Measurements from ENCODE around the gene SERPINE1. TPM values are rescaled to one million over a fixed set of nuclear protein-coding genes. Genes with fewer than 3 reads are reported as not detected.

Gene SERPINE1
- total and polyA plus RNA-seq, 2 of the 13 experiments (the other 11 are each of a cell fraction or from before 2014, with no cell fraction given) = 21.2 to 1,576 TPM

DNA sequence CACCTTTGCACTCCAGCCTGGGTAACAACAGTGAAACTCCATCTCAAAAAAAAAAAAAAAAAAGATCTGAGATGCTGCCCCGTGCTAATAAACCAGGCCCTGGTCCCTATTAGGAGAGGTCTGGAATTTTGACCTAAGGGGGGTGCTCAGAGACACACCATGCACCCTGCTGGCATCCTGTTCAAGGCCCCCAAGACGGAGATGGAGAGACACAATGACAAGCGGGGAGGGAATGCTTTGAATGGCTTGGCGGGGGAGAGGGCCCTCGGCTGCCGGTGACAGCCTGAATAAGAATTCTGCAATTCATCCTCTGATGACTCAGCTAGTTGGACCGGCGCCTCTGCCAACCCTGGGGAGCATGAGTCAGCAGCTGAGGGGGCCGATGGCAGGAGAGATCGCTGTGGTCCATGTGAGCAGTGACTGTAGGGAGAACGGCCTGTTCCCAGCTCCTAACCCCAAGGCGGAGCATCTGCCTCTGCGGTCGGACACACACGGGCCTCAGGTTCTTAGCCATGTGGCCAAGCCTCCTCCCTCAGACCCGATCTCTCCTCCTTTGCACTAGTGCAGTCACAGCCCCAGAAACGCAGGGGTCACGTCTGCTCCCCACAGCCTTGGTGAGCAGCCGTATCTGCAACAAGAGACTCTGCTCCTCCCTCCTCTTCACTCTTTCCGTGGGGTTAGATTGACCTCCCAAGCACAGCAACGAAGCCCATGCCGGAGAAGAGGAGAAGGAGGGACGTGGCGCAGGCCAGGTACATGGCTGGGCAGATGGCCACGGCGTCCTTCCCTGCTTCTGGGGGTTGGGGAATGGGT lies 26.7 kb upstream of the SERPINE1 start (continued):
- TF ChIP-seq, protein P1, sequence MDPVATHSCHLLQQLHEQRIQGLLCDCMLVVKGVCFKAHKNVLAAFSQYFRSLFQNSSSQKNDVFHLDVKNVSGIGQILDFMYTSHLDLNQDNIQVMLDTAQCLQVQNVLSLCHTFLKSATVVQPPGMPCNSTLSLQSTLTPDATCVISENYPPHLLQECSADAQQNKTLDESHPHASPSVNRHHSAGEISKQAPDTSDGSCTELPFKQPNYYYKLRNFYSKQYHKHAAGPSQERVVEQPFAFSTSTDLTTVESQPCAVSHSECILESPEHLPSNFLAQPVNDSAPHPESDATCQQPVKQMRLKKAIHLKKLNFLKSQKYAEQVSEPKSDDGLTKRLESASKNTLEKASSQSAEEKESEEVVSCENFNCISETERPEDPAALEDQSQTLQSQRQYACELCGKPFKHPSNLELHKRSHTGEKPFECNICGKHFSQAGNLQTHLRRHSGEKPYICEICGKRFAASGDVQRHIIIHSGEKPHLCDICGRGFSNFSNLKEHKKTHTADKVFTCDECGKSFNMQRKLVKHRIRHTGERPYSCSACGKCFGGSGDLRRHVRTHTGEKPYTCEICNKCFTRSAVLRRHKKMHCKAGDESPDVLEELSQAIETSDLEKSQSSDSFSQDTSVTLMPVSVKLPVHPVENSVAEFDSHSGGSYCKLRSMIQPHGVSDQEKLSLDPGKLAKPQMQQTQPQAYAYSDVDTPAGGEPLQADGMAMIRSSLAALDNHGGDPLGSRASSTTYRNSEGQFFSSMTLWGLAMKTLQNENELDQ (CRISPR knock-in tag; IDR thresholded peaks at IDR 0.05; ENCODE audit: borderline replicate concordance) = no peak
- peak; percentile 38; the same call in 1 of the 2 replicates for TF ChIP-seq CBX5 (CRISPR knock-in tag; IDR thresholded peaks at IDR 0.05; ENCODE audit: borderline replicate concordance)
- peak; percentile 93 for TF ChIP-seq MED1 (CRISPR knock-in tag; IDR thresholded peaks at IDR 0.05)
- TF ChIP-seq NFE2L2 (IDR thresholded peaks at IDR 0.05; ENCODE audit: low read length) = peak; percentile 98
- TF ChIP-seq, protein P2, sequence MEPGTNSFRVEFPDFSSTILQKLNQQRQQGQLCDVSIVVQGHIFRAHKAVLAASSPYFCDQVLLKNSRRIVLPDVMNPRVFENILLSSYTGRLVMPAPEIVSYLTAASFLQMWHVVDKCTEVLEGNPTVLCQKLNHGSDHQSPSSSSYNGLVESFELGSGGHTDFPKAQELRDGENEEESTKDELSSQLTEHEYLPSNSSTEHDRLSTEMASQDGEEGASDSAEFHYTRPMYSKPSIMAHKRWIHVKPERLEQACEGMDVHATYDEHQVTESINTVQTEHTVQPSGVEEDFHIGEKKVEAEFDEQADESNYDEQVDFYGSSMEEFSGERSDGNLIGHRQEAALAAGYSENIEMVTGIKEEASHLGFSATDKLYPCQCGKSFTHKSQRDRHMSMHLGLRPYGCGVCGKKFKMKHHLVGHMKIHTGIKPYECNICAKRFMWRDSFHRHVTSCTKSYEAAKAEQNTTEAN (CRISPR knock-in tag; conservative IDR thresholded peaks at IDR 0.05) = peak; percentile 83; the same call in 1 of the 2 replicates
- TF ChIP-seq ZSCAN31 (CRISPR knock-in tag; IDR thresholded peaks at IDR 0.05; ENCODE audit: low read depth) = 0 out of 2 replicates have a peak, but pooled peaks have one; percentile 45
- peak; percentile 97 for TF ChIP-seq FOSL2 (CRISPR knock-in tag; IDR thresholded peaks at IDR 0.05)
- peak; percentile 51 for TF ChIP-seq PHF5A (CRISPR knock-in tag; IDR thresholded peaks at IDR 0.05; ENCODE audit: low read depth, unreplicated experiment)
- TF ChIP-seq ZNF816 (CRISPR knock-in tag; IDR thresholded peaks at IDR 0.05; ENCODE audit: borderline replicate concordance) = no peak
- TF ChIP-seq ZSCAN25 (CRISPR knock-in tag; IDR thresholded peaks at IDR 0.05) = peak; percentile 47; the same call in 1 of the 2 replicates
- TF ChIP-seq ZNF451 (CRISPR knock-in tag; IDR thresholded peaks at IDR 0.05) = peak; percentile 77; the same call in 1 of the 2 replicates
- TF ChIP-seq, protein P3, sequence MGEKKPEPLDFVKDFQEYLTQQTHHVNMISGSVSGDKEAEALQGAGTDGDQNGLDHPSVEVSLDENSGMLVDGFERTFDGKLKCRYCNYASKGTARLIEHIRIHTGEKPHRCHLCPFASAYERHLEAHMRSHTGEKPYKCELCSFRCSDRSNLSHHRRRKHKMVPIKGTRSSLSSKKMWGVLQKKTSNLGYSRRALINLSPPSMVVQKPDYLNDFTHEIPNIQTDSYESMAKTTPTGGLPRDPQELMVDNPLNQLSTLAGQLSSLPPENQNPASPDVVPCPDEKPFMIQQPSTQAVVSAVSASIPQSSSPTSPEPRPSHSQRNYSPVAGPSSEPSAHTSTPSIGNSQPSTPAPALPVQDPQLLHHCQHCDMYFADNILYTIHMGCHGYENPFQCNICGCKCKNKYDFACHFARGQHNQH (CRISPR knock-in tag; IDR thresholded peaks at IDR 0.05) = peak; percentile 78; the same call in 1 of the 2 replicates
- TF ChIP-seq YEATS4 (CRISPR knock-in tag; IDR thresholded peaks at IDR 0.05; ENCODE audit: borderline replicate concordance) = peak; percentile 39; the same call in 1 of the 2 replicates
- TF ChIP-seq ZNF556 (CRISPR knock-in tag; IDR thresholded peaks at IDR 0.05; ENCODE audit: borderline replicate concordance) = peak; percentile 42; the same call in 1 of the 2 replicates
- TF ChIP-seq ZNF232 (CRISPR knock-in tag; IDR thresholded peaks at IDR 0.05; ENCODE audit: borderline replicate concordance) = 0 out of 2 replicates have a peak, but pooled peaks have one; percentile 68
- TF ChIP-seq KLF16 (CRISPR knock-in tag; IDR thresholded peaks at IDR 0.05) = peak in 1 of 2 experiments; percentile 60; a peak in 2 of 4 replicates
- TF ChIP-seq SAP130 (CRISPR knock-in tag; IDR thresholded peaks at IDR 0.05; ENCODE audit: low read depth) = peak; percentile 98
- 0 out of 2 replicates have a peak, but pooled peaks have one; percentile 29 for TF ChIP-seq FOXK1 (CRISPR knock-in tag; IDR thresholded peaks at IDR 0.05; ENCODE audit: borderline replicate concordance, low read depth)
- TF ChIP-seq, protein P4, sequence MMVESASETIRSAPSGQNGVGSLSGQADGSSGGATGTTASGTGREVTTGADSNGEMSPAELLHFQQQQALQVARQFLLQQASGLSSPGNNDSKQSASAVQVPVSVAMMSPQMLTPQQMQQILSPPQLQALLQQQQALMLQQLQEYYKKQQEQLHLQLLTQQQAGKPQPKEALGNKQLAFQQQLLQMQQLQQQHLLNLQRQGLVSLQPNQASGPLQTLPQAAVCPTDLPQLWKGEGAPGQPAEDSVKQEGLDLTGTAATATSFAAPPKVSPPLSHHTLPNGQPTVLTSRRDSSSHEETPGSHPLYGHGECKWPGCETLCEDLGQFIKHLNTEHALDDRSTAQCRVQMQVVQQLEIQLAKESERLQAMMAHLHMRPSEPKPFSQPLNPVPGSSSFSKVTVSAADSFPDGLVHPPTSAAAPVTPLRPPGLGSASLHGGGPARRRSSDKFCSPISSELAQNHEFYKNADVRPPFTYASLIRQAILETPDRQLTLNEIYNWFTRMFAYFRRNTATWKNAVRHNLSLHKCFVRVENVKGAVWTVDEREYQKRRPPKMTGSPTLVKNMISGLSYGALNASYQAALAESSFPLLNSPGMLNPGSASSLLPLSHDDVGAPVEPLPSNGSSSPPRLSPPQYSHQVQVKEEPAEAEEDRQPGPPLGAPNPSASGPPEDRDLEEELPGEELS (CRISPR knock-in tag; IDR thresholded peaks at IDR 0.05) = 0 out of 2 replicates have a peak, but pooled peaks have one; percentile 57
- peak; percentile 76; the same call in 1 of the 2 replicates for TF ChIP-seq ZNF331 (CRISPR knock-in tag; IDR thresholded peaks at IDR 0.05)

Data from HepG2 (cell line).